GM06990 (cell line): ENCODE data around the gene VSTM2B.

Source experiments
- DNase-seq: peaks from one replicate; pipeline ENCODE4 v3.0.0-alpha.2; 2011; ENCODE audit not compliant: insufficient read length; ENCODE audit errors: extremely low read depth
- H3K27me3 ChIP-seq: replicated peaks from 2 replicates; pipeline ENCODE4 v1.6.0; 2011; ENCODE audit warnings: low read length; ENCODE audit not compliant: control insufficient read depth, insufficient read depth
- H3K36me3 ChIP-seq: 2 replicates; pipeline ENCODE4 v1.5.1; 2011; ENCODE audit warnings: low read length; ENCODE audit not compliant: control insufficient read depth, insufficient read depth
- H3K4me3 ChIP-seq: replicated peaks from 2 replicates; pipeline ENCODE4 v1.5.1; 2011; ENCODE audit warnings: low read depth, mild to moderate bottlenecking, control low read depth, low read length
- TF ChIP-seq, protein P1 (sequence below): IDR thresholded peaks from 2 replicates; pipeline ENCODE4 v1.5.1; 2011; ENCODE audit warnings: low read length, control low read depth, mild to moderate bottlenecking, inconsistent platforms; ENCODE audit not compliant: insufficient read depth, poor library complexity, severe bottlenecking

Gene VSTM2B

DNA sequence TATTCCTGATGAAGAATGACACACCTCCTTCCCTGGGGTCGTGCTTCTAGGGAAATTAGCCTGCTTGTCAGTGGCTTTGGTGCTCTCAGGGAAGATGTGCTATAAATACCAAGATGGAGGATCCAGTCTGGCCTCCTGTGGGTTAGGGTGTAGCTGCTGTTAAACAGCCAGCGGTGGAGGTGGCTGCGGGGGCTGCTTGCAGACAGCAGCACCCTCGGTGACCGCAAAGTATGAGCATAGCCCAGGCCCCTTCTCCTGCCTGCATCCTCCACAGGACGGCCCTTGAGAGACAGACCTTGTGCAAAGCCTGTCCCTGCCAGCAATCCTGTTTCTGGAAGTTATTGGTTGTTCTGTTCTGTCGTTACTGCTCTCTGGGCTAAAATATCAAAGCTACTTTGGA, 11.4 kb downstream of the VSTM2B start:
- no peak for DNase-seq
- Histone ChIP-seq H3K36me3 (no peaks in the 10 kb centered on the region), H3K4me3 (no peak overlapping the region), H3K27me3 (no peaks in the 10 kb centered on the region; the same call in 1 of the 2 replicates)
- TF ChIP-seq, protein P1, sequence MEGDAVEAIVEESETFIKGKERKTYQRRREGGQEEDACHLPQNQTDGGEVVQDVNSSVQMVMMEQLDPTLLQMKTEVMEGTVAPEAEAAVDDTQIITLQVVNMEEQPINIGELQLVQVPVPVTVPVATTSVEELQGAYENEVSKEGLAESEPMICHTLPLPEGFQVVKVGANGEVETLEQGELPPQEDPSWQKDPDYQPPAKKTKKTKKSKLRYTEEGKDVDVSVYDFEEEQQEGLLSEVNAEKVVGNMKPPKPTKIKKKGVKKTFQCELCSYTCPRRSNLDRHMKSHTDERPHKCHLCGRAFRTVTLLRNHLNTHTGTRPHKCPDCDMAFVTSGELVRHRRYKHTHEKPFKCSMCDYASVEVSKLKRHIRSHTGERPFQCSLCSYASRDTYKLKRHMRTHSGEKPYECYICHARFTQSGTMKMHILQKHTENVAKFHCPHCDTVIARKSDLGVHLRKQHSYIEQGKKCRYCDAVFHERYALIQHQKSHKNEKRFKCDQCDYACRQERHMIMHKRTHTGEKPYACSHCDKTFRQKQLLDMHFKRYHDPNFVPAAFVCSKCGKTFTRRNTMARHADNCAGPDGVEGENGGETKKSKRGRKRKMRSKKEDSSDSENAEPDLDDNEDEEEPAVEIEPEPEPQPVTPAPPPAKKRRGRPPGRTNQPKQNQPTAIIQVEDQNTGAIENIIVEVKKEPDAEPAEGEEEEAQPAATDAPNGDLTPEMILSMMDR: no peak

DNA sequence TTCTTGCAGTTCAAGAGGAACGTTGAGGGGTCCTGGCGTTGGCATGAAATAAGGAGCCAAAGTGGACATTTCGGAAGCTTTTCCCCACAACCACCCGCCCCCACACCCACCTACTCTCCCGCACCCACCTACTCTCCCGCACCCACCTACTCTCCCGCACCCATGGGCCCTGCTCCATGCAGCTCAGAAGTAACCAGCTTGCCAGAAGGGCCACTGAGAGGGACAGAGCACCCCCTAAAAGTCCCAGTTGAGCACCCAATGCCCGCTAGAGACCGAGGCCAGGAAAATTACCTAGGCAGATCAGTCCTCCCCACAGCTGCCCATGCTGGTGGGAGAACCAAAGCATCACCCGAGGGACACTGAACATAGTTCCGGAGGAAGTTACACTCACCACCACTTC, 11.8 kb downstream of the VSTM2B start:
- H3K36me3 ChIP-seq: no peaks in the 10 kb centered on the region
- DNase-seq: no peak
- H3K4me3 ChIP-seq: no peak overlapping the region
- no peaks in the 10 kb centered on the region; the same call in 1 of the 2 replicates for H3K27me3 ChIP-seq
- TF ChIP-seq, protein P1: no peak

DNA sequence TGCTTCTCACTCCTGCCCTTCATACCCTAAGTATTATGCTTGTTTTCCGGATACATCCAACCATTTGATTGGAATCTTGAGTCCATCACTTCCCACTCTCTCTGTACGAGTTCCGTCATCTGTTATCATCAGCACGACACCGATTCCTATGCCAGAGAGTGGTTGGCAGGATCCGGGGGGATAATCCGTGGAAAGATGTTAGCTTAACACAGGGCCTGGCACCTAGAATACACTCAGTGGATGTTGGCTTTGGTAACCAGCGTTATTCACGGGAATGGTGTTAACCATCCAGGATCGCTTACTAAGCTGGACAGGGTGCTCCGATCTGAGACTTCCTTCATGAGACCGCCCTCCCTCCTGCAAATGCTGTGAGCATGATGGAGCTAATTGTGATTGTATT, 12.4 kb downstream of the VSTM2B start:
- no peak for DNase-seq
- no peaks in the 10 kb centered on the region for H3K36me3 ChIP-seq
- TF ChIP-seq, protein P1: no peak
- H3K4me3 ChIP-seq: no peak overlapping the region
- H3K27me3 ChIP-seq: no peaks in the 10 kb centered on the region

DNA sequence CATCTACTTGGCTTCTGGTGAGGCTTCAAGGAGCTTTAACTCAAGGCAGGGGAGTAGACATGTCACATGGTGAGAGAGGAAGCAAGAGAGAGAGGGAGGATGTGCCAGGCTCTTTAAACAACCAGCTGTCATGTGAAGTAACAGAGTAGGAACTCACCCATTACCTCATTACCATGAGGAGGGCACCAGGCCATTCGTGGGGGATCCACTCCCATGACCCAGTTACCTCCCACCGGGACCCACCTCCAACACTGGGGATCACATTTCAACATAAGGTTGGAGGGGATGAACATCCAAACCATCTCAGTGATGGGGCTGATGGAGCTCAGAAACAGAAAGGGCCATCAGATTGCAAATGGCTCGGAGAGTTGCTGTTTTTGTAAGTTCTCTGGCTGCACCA, 12.9 kb downstream of the VSTM2B start:
- DNase-seq: no peak
- H3K27me3 ChIP-seq: no peaks in the 10 kb centered on the region
- TF ChIP-seq, protein P1: no peak

DNA sequence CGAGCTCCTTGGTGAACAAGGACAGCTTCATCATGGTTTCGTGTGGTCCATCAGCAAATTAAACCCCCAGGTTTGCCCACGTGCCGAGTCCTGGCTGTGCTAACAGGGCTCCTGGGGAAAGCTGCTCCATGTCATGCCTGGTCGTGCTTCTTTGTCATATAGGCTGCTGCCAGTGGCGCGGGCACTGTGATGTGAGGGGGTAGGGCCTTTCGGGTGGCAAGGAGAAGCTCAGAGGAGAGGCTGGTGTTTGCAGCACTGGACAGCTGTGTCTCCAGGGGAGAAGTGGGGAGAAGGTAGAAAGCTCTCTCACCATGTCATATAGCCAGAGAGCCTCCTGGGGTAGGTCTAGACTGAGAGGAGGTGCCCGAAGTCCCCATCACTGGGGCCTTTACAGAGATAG, 13.3 kb downstream of the VSTM2B start:
- no peaks in the 10 kb centered on the region for H3K27me3 ChIP-seq
- H3K4me3 ChIP-seq: no peak overlapping the region
- TF ChIP-seq, protein P1: no peak
- DNase-seq: no peak
- H3K36me3 ChIP-seq: no peaks in the 10 kb centered on the region

More for the DNA sequence above, 12.9 kb downstream of the VSTM2B start:
- Histone ChIP-seq H3K36me3 (no peaks in the 10 kb centered on the region), H3K4me3 (no peak overlapping the region)

DNA sequence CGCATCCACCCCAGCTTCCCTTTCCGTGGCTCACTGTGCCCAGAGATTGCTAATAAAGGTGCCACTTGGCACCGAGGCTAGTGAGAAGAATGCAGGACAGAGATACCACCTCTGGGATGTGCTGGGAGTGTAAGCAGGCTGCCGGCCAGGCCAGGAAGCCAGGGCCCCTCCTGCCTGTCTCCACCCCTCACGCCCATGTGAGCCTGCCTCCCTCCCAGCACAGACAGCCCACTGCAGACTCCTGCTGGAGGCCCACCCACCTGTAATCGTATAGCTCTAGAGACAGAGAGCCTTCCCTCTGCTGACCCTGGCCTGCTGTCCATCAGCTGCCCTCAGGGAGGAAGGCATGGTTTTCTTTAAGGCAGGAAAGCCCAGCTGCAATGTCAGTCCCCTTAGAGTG, 13.9 kb downstream of the VSTM2B start:
- no peaks in the 10 kb centered on the region for H3K36me3 ChIP-seq
- no peak overlapping the region for H3K4me3 ChIP-seq
- H3K27me3 ChIP-seq: no peaks in the 10 kb centered on the region
- TF ChIP-seq, protein P1: no peak
- DNase-seq: no peak
